DMS153 treated with DMSO at 0.1 percent for 48 hours (cell line): ENCODE measurements around the gene TPSAB1.

ENCODE experiments used
- DNase-seq: peaks from one replicate; lab custom pipeline; 2025; ENCODE audit not compliant: unreplicated experiment; lab: John Stamatoyannopoulos, UW

The TPSAB1 gene

DNA sequence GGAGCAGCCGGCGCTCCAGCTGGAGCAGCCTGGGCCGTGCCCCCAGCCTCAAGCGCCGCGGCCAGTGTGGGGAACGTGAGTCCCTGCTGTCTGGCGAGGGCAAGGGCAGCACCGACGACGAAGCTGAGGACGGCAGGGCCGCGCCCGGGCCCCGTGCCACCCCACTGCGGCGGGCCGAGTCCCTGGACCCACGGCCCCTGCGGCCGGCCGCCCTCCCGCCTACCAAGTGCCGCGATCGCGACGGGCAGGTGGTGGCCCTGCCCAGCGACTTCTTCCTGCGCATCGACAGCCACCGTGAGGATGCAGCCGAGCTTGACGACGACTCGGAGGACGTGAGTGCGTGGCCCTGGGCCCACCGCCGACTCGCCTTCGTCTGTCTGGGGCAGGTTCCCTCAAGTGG, 31.4 kb upstream of the TPSAB1 start:
- no peak for DNase-seq

DNA sequence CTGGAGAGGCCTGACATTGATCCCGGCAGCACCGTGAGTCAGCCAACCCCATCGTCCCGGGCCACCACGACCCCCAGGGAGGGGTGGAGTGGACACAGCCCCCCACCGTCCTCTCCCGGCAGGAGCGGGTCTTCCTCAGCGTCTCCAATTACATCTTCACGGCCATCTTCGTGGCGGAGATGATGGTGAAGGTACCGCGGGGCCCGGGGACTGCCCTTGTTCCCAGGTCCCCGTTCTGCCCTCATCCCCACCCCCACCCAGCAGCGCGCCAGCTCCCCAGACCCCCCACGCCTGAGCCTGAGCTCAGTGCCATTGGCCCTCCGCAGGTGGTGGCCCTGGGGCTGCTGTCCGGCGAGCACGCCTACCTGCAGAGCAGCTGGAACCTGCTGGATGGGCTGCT, 30.0 kb upstream of the TPSAB1 start:
- no peak for DNase-seq

DNA sequence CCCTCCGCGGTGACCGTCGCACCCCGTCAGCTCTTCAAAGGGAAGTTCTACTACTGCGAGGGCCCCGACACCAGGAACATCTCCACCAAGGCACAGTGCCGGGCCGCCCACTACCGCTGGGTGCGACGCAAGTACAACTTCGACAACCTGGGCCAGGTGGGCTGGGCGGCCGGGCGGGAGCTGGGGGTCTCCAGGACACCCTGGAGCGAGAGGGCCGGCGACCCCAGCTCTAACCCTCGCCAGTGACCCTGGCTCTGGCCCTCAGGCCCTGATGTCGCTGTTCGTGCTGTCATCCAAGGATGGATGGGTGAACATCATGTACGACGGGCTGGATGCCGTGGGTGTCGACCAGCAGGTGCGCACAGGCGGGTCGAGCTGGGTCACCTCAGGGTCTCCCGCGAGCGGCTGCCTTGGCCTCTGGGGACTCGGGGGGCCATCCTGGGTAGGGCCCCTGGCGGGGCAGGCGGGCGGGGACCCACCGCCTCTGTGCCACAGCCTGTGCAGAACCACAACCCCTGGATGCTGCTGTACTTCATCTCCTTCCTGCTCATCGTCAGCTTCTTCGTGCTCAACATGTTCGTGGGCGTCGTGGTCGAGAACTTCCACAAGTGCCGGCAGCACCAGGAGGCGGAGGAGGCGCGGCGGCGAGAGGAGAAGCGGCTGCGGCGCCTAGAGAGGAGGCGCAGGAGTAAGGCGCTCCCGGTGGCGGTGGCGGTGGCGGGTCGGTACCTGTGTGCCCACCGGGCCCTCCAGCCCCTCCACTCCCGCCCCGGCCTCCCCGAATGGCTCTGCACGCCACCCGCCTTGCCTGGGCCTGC, 28.8 kb upstream of the TPSAB1 start:
- DNase-seq: no peak

DNA sequence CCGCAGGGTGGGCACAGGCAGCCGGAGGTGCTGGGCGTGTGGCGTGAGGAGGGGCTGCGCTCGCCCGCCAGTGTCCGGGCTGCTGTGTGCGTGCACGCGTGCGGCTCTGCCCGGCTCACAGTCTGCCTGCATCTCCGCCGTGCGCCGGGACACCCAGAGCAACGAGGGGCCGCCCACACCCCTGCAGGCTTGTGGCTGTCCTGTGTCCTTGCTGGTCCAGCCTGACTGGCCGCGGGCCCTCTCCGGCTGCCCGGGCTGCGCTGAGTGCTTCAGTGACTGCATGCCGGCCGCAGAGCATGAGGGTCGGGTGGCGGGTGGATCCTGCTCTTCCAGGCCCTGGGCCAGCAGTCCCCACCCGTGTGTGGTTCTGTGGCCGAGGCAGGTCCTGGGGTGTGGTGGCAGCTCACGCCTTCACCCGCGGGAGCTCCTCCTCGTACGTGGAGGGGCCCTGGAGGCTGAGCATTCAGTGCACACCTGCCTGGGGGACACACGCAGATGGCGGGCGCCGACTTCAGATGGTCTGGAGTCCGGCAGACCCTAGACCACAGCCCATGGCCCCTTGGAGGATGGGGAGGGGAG, 27.8 kb upstream of the TPSAB1 start:
- no peak for DNase-seq

DNA sequence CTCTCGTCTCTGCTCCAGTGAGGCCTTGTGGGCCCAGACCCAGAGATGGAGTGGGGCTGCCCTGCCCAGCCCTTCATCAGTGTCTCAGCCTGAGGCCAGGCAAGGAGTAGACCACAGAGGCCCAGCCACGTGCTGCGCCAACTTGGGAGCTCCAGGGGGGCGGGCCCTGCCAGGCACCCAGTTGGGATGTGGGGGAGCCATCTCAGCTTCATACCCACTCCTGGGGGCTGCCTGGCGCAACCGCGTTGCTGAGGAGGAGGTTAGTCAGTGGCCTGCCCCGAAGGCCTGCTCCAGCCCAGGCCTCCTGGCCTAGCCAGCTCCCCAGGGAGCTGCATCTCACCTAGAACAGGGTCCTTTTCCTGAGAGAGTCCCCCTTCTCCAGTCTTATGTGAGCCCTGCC, 27.3 kb upstream of the TPSAB1 start:
- DNase-seq: no peak

DNA sequence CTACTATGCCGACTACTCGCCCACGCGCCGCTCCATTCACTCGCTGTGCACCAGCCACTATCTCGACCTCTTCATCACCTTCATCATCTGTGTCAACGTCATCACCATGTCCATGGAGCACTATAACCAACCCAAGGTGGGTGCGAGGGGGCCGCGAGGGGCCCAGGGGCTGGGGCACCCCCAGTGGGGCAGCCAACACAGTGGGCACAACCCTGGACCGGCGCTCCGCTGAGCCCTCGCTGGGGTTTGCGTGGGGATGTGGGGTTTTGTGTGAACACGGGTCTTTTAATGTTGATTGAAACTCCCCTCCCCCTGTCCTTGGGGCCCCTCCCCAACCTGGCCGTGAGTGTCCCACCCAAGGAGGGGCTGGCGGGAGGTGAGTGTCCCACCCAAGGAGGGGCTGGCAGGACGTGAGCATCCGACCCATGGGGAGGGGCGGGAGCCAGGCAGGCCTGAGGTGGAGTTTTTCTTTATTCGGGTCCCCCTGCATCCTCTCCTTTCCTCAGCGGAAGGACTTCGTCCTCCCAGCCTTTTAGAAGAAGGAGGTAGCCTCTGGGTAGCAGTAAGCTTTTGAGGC, 26.6 kb upstream of the TPSAB1 start:
- no peak for DNase-seq

DNA sequence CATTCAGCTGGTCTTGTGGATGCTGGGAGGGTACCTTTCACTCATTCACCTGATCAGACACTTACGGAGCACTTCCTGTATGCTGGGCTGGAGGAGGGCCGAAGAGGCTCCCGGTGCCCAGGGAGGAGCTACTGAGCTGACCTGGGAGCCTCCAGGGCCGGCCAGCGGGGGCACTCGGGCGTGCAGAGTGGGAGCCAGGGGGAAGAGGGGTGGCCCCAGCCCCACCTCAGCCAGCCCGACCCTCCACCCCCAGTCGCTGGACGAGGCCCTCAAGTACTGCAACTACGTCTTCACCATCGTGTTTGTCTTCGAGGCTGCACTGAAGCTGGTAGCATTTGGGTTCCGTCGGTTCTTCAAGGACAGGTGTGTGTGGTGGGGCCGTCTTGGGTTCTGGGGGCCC, 25.8 kb upstream of the TPSAB1 start:
- DNase-seq: no peak

DNA sequence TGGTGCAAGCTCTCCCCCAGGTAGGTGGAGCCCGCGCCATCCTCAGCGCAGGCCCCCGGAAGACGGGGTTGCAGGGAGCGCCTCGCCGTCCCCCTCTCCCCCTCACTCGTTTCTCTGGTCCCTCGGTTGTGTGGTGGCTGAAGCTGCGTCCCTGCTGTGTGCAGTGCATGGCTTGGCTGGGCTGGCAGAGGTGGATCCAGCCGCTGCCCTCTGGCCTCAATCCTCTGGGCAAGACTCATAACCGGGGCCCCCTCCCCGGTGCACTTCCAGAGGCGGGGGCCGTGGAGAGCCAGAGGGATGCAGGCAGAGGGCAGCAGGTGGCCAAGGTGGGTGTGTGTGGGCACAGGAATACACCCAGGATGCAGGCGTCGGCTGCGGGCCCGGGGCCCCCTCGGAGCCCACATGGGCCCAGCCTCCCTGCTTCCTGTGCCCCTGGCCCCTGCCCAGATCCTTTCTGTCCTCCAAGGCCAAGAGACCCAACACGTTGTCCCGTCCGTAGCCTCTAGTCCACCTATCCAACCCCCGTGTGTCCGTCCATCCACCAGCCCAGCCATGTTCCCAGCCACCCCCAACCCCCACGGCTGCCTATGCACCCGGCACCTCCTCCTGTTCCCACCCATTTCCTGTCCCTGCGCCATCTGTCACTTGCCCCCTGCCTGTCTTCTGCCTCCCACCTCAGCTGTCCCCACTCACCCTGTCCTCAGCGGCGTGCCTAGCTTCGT, 24.8 kb upstream of the TPSAB1 start:
- DNase-seq: no peak

DNA sequence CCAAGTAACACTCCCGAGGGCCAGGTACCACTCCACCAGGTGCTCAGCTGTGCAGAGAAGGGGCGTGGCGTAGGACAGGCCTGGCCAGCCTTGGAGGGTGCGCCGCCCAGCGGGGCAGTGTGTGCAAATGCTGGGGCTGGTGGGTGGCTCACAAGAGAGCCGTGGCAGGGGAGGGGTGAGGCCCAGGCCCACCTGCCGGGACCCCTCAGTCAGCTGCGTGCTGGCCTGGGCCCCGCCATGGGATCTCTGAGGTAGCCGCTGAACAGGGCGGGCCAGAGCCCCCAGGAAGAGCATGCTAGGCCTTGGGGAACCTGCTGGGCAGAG, 24.2 kb upstream of the TPSAB1 start:
- no peak for DNase-seq

DNA sequence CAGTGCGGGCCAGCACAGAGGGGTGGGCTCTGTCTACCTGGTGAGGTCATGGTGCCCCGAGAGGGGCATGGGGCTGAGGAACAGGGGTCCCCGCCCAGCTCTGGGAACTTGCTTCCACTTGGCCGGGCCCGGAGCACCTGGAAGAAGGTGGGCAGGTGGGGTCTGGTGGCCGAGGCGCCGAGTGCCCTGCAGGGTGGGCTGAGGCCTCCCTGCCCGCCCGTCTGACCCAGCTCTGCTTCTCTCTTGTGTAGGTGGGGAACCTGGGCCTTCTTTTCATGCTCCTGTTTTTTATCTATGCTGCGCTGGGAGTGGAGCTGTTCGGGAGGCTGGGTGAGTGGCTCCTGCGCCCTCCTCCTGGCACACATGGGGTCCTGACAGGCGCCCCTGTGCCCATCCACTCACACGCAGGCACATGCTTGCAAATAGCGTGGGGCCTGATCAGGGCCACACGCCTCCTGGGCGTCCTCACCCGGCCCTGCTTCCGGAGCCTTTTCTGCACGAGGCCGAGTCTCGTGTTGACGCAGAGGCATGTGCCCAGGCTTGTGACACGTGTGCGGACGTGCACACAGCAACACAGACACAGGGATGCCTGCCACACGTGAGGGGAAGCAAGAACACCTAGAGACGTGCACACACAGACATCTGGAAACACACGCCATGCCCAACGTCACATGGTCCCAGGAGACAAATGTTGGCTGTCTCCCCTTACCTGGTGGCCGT, 23.7 kb upstream of the TPSAB1 start:
- no peak for DNase-seq

DNA sequence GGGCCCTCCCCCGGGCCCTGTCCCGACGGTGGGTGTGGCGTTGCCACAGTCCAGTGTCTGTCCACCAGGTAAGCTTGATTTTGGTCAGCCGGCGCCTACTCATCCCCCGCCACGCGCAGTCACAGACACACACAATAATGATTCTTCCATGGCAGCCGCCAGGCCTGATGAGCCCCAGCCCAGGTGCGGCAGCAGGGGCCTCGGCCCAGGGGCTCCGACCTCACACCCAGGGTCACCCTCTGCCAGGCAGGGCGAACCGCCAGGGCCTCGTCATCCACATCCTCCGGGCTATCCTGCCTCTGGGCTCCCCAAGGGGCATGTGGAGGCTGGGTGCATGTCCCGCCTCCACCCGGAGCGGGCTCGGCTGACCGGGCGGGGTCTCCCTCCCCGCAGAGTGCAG, 23.0 kb upstream of the TPSAB1 start:
- DNase-seq: no peak

DNA sequence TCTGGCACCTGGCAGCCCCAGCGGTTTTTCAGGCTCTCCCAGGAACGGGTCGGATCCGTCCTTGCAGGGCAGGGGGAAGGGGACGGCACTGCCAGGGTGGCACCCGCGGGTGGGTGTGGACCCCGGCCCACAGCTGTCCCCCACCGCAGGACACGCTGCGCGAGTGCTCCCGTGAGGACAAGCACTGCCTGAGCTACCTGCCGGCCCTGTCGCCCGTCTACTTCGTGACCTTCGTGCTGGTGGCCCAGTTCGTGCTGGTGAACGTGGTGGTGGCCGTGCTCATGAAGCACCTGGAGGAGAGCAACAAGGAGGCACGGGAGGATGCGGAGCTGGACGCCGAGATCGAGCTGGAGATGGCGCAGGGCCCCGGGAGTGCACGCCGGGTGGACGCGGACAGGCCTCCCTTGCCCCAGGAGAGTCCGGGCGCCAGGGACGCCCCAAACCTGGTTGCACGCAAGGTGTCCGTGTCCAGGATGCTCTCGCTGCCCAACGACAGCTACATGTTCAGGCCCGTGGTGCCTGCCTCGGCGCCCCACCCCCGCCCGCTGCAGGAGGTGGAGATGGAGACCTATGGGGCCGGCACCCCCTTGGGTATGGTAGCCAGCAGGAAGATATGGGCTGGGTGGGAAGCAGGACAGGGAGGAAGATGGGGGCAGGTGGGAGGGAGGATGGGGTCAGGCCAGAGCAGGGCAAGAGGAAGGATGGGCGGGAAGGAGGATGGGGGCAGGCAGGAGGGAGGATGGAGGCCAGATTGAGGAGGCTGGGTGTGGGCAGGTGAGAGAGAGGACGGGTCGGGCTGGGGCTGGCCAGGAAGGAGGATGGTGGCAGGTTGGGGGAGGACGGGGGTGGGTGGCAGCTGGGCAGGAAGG, 22.2 kb upstream of the TPSAB1 start:
- DNase-seq: no peak

DNA sequence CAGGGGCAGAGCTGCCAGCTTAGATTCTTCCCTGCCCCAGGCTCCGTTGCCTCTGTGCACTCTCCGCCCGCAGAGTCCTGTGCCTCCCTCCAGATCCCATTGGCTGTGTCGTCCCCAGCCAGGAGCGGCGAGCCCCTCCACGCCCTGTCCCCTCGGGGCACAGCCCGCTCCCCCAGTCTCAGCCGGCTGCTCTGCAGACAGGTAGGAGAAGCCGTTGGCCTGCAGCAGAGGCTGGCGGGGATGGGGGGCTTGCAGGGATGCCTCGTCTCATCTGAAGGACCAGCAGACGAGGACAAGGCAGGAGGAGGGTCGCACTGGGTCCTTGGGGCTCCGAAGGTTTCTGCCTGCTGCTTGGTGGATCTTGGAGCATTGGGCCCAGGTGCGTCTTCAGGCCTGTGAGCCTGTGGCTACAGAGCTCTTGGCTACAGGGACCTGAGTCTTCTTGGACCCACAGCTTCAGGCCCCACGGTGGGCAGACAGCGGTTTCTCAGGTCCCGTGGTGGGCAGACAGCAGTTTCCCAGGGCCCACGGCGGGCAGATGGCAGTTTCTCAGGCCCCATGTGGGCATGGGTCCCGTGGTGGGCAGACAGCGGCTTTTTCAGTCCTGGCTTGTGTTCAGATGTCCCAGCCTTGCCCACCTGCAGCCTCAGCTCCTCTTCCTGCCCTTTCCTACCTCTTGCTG, 21.4 kb upstream of the TPSAB1 start:
- no peak for DNase-seq

DNA sequence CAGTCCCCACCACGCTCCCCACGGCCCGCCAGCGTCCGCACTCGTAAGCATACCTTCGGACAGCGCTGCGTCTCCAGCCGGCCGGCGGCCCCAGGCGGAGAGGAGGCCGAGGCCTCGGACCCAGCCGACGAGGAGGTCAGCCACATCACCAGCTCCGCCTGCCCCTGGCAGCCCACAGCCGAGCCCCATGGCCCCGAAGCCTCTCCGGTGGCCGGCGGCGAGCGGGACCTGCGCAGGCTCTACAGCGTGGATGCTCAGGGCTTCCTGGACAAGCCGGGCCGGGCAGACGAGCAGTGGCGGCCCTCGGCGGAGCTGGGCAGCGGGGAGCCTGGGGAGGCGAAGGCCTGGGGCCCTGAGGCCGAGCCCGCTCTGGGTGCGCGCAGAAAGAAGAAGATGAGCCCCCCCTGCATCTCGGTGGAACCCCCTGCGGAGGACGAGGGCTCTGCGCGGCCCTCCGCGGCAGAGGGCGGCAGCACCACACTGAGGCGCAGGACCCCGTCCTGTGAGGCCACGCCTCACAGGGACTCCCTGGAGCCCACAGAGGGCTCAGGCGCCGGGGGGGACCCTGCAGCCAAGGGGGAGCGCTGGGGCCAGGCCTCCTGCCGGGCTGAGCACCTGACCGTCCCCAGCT, 20.3 kb upstream of the TPSAB1 start:
- no peak for DNase-seq

DNA sequence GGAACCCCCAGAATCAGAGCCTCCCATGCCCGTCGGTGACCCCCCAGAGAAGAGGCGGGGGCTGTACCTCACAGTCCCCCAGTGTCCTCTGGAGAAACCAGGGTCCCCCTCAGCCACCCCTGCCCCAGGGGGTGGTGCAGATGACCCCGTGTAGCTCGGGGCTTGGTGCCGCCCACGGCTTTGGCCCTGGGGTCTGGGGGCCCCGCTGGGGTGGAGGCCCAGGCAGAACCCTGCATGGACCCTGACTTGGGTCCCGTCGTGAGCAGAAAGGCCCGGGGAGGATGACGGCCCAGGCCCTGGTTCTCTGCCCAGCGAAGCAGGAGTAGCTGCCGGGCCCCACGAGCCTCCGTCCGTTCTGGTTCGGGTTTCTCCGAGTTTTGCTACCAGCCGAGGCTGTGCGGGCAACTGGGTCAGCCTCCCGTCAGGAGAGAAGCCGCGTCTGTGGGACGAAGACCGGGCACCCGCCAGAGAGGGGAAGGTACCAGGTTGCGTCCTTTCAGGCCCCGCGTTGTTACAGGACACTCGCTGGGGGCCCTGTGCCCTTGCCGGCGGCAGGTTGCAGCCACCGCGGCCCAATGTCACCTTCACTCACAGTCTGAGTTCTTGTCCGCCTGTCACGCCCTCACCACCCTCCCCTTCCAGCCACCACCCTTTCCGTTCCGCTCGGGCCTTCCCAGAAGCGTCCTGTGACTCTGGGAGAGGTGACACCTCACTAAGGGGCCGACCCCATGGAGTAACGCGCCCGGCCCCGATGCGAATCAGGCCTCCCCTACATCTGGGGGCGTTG, 19.5 kb upstream of the TPSAB1 start:
- no peak for DNase-seq

DNA sequence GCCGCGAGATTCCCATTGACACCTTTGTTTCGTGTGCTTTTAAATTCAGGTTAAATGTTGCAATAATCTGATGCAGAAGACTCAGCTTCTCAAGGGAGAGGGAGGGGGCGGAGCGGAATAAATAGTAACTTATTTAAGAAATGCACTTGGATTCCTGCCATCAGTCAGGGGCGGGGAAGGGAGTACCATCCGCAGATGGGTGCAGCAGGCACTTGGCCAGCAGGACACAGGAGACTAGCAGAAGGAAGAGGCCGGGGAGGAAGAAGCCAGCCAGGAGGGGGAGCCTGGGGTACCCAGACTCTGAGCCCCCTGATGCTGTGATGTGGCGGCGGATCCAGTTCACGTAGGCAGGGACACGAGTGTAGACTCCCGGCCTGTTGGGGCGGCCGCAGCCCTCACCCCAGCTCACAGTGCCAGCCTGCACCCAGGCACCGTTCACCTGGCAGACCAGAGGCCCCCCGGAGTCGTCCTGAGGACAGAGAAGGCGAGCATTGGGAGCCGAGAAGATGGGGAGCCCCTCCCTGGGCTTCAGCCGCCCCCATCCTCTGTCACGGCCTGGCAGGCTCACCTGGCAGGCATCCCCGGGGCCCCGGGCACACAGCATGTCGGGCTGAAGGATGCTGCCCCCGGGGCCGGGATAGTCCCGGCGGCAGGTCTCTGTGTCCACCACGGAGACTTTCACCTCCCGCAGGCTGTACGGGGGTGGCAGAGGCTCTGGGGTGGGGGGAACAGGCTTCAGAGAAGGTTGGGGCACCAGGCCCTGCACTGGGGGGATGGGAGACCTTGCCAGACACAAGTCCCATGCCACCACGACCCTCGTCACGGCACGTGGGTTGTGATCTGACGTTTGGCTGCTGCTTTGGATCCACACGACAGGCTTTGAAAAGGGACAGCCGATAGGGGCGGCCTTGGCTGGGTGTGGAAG, 18.6 kb upstream of the TPSAB1 start:
- DNase-seq: no peak

DNA sequence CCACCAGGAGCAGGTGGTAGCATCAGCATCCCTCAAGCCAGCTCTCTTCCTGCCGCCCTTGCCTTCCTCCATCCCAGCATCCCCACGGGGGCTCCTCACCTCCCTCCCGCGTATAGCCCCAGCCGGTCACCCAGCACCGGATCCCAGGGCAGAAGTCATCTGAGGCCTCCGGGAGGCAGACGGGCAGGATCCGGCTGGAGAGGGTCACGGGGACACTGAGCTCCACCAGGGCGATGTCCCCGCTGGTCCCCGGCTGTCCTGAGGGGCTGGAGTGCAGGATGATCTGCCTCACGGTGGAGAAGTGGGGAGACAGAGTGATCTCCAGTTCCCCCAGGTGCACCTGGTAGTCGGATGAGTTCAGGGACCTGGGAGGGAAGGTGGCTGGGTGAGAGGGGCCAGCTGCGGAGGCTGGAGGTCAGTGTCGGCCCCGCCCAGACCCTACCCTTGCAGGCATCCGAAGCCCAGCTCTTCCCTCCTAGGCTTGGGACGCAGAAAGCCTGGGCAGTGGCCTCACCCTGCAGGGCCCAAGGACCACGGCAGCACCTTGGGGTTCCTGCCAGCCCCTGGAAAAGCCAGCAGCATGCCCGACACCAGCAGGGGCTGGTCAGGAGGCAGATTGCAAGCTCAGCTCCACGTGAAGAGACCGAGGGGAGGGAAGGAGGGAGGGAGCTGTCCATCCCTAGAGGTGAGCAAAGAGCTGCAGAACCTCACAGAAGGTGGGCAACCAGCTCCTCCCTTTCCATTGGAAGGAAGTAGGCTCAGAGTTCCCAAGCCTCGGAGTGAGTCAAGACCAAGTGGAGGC, 17.8 kb upstream of the TPSAB1 start:
- DNase-seq: no peak
